Smooth muscle cell (in vitro differentiated cells): Measurements from ENCODE around the gene SSC5D. TPM values are rescaled to one million over a fixed set of nuclear protein-coding genes. Genes with fewer than 3 reads are reported as not detected.

Experiments used
- DNase-seq: peaks from one replicate; lab custom pipeline; 2025; ENCODE audit not compliant: unreplicated experiment; lab: John Stamatoyannopoulos, UW
- H2AFZ ChIP-seq: fragments of 200-600 bp; sonication (generic); 2 replicates; pipeline ENCODE4 v1.6.0; 2016; ENCODE audit warnings: antibody characterized with exemption, low read depth, mild to moderate bottlenecking
- H3F3A ChIP-seq: fragments of 200-600 bp; sonication (generic); 2 replicates; pipeline ENCODE4 v1.6.0; 2017; ENCODE audit warnings: antibody characterized with exemption, low read depth
- H3K27ac ChIP-seq: fragments of 200-600 bp; sonication (generic); 2 replicates; pipeline ENCODE4 v1.5.1; 2016; ENCODE audit warnings: low read depth, mild to moderate bottlenecking
- H3K27me3 ChIP-seq: fragments of 200-600 bp; sonication (generic); 2 replicates; pipeline ENCODE4 v1.6.1; 2016; ENCODE audit warnings: low read depth, mild to moderate bottlenecking
- H3K36me3 ChIP-seq: fragments of 200-600 bp; sonication (generic); 2 replicates; pipeline ENCODE4 v1.5.1; 2016; ENCODE audit warnings: low read depth
- H3K4me1 ChIP-seq: fragments of 200-600 bp; sonication (generic); 2 replicates; pipeline ENCODE4 v1.5.1; 2016; ENCODE audit warnings: low read depth
- H3K4me2 ChIP-seq: fragments of 200-600 bp; sonication (generic); 2 replicates; pipeline ENCODE4 v1.6.0; 2016; ENCODE audit warnings: mild to moderate bottlenecking
- H3K4me3 ChIP-seq: fragments of 200-600 bp; sonication (generic); 2 replicates; pipeline ENCODE4 v1.5.1; 2016; ENCODE audit warnings: mild to moderate bottlenecking
- H3K79me2 ChIP-seq: fragments of 200-600 bp; sonication (generic); 2 replicates; pipeline ENCODE4 v1.6.0; 2016; ENCODE audit warnings: low read depth, mild to moderate bottlenecking
- H3K9ac ChIP-seq: fragments of 200-600 bp; sonication (generic); 2 replicates; pipeline ENCODE4 v1.6.0; 2016; ENCODE audit warnings: low read depth
- H3K9me3 ChIP-seq: fragments of 200-600 bp; sonication (generic); replicated peaks from 2 replicates; pipeline ENCODE4 v1.5.1; 2016; ENCODE audit warnings: low read depth
- H4K20me1 ChIP-seq: fragments of 200-600 bp; sonication (generic); 2 replicates; pipeline ENCODE4 v1.6.0; 2016; ENCODE audit warnings: low read depth
- WGBS: methylation state at CpG from one replicate; pipeline ENCODE4 v1.1.7; 2016; ENCODE audit warnings: low lambda C conversion rate; 5-methylcytosine and 5-hydroxymethylcytosine counted together
- polyA plus RNA-seq: library from polyadenylated mRNA; unstranded; fragments of >200 nt; fragmentation: Nextera tagmentation; extraction: Ambion mirVana; gene quantifications from 2 replicates; pipeline ENCODE4 v1.2.1, GENCODE V29; 2016
- total RNA-seq: library from RNA; depleted of rRNA; stranded (reverse); fragments of >200 nt; gene quantifications from 2 replicates; pipeline ENCODE4 v1.2.3, GENCODE V29; 2014
- TF ChIP-seq, protein P1 (sequence below): fragments of 200-600 bp; sonication (generic); IDR thresholded peaks from 2 replicates; pipeline ENCODE4 v1.5.1; 2017; ENCODE audit warnings: borderline replicate concordance, mild to moderate bottlenecking, antibody characterized with exemption; ENCODE audit not compliant: insufficient read depth, poor library complexity, severe bottlenecking

SSC5D gene
- total and polyA plus RNA-seq, 2 experiments from 2014 or later: 3.8 to 11.2 TPM

DNA sequence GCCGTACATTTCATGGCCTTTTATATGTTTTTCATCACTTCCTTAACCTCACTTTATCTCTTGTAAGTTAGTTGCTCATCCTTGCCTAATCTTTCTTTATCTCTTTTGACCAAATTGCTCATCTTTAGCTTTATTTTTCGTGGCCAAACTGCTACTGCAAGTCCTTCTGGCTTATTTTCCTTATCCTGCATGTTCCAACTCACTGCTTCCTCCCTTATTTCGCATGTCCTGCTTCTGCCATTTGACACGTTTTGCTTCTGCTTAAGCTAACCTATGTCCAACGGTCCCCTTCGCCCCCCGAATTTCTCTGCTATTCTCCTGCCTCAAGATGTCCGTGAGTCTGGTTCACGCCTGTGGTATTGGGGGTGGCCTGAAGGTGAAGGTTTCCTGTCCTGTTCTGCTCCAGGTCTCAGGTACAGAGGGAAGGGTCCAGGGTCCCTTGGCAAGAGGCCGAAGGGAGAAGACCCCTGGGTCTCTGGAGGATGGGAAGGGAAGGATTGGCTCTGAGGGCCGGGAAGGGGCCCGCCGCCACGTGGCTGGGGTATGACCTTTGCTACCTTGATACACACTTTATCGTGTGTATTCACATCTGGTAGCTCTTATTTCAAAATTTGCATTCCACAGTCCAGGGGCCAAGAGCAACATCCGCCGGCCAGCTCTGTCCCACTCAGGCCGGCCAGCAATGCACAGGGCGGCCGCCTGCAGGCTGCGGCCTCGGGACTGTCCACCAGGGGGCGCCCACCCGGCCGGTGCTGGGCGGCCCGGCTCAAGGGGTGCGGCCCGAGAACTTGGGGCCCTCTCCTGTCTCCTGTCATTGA lies 20.8 kb upstream of the SSC5D start:
- Histone ChIP-seq H2AFZ (no peak overlapping the region), H3K4me2 (peak overlapping the region; percentile 52), H3F3A (peaks cover 12% of the 10 kb centered on the region), H3K4me3 (no peak overlapping the region), H3K9me3 (no peaks in the 10 kb centered on the region), H3K9ac (no peak overlapping the region), H4K20me1 (no peaks in the 10 kb centered on the region), H3K27me3 (peaks cover 14% of the 10 kb centered on the region), H3K4me1 (no peaks in the 10 kb centered on the region), H3K79me2 (no peaks in the 10 kb centered on the region), H3K27ac (peak overlapping the region; percentile 20), H3K36me3 (no peaks in the 10 kb centered on the region)
- DNase-seq: no peak
- TF ChIP-seq, protein P1, sequence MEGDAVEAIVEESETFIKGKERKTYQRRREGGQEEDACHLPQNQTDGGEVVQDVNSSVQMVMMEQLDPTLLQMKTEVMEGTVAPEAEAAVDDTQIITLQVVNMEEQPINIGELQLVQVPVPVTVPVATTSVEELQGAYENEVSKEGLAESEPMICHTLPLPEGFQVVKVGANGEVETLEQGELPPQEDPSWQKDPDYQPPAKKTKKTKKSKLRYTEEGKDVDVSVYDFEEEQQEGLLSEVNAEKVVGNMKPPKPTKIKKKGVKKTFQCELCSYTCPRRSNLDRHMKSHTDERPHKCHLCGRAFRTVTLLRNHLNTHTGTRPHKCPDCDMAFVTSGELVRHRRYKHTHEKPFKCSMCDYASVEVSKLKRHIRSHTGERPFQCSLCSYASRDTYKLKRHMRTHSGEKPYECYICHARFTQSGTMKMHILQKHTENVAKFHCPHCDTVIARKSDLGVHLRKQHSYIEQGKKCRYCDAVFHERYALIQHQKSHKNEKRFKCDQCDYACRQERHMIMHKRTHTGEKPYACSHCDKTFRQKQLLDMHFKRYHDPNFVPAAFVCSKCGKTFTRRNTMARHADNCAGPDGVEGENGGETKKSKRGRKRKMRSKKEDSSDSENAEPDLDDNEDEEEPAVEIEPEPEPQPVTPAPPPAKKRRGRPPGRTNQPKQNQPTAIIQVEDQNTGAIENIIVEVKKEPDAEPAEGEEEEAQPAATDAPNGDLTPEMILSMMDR: peak; percentile 99
- 32% methylated on average over 29 of the region's 29 CpGs for WGBS

DNA sequence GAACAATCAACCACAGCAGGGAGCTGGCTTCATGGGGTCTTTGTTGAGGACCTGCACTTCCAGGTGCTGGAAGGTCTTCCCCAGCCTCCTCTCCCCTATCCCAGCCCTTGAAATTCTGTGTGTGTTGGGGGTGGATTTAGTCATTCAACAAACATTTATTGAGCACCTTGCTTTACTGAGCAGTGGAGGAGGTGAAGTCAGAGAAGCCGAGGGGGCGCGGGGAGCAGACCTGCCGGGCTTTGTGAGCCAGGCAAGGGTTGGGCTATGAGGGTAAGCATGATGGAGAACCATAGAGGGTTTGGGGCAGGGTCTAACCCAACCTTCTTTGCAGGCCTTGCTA lies 20.2 kb upstream of the SSC5D start:
- Histone ChIP-seq H3K79me2 (no peaks in the 10 kb centered on the region), H3K4me2 (peak overlapping the region; percentile 52), H3K9ac (no peak overlapping the region), H3K4me3 (no peak overlapping the region), H3K27ac (no peak overlapping the region), H3K27me3 (peaks cover 8% of the 10 kb centered on the region), H2AFZ (no peak overlapping the region), H3K36me3 (no peaks in the 10 kb centered on the region), H3K4me1 (no peaks in the 10 kb centered on the region), H3K9me3 (no peaks in the 10 kb centered on the region), H3F3A (peaks cover 12% of the 10 kb centered on the region), H4K20me1 (no peaks in the 10 kb centered on the region)
- DNase-seq: no peak
- TF ChIP-seq, protein P1: no peak
- WGBS: 24% methylated on average over 4 of the region's 4 CpGs

DNA sequence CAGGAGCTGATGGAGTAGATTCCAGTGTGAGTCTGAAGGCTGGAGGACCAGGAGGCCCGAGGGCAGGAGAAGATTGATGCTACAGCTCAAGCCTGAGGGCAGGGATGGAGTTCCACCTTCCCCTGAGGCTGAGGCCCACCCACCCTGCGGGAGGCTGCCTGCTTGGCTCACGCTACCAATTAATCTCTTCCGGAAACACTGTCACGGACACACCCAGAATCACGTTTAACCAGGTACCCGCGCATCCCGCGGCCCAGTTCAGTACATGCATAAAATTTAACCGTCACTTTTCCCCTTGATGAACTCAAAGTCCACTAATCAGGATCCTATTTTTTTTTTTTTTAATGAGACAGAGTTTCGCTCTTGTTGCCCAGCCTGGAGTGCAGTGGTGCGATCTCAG lies 17.0 kb upstream of the SSC5D start:
- Histone ChIP-seq H3K4me1 (peaks cover 7% of the 10 kb centered on the region), H3K79me2 (no peaks in the 10 kb centered on the region), H3F3A (peaks cover 8% of the 10 kb centered on the region), H3K4me2 (no peak overlapping the region), H4K20me1 (no peaks in the 10 kb centered on the region), H3K4me3 (no peak overlapping the region), H2AFZ (no peak overlapping the region), H3K9me3 (no peaks in the 10 kb centered on the region), H3K27me3 (no peaks in the 10 kb centered on the region), H3K27ac (no peak overlapping the region), H3K9ac (no peak overlapping the region), H3K36me3 (no peaks in the 10 kb centered on the region)
- no peak for DNase-seq
- TF ChIP-seq, protein P1: no peak
- WGBS: 94% methylated on average over 13 of the region's 13 CpGs

DNA sequence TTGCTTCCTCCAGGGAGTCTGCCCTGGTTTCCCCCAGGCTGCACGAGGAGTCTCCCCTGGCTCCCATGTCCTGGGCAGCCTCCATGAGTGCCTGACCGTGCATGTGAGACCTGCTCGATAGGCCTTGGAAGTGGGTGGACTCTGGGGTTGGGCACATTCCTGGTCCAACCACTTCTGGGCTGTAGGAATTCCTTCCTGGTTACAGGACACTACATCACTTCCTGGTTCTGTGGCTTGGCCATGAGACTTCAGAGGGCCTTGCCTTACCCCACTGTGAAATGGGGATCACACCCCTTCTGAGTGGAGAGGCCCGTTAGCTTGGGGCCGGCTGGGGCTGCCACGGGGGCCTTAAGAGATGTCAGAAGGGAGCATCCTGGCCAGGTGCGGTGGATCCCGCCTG lies 15.8 kb upstream of the SSC5D start:
- no peak for DNase-seq
- no peaks in the 10 kb centered on the region for H4K20me1 ChIP-seq
- peaks cover 10% of the 10 kb centered on the region for H3K4me1 ChIP-seq
- H3K4me3 ChIP-seq: no peak overlapping the region
- H3K36me3 ChIP-seq: no peaks in the 10 kb centered on the region
- H3K4me2 ChIP-seq: no peak overlapping the region
- 85% methylated on average over 8 of the region's 8 CpGs for WGBS
- TF ChIP-seq, protein P1: no peak
- H3K79me2 ChIP-seq: peaks cover 2% of the 10 kb centered on the region
- H2AFZ ChIP-seq: no peak overlapping the region
- no peak overlapping the region for H3K9ac ChIP-seq
- no peaks in the 10 kb centered on the region for H3K9me3 ChIP-seq
- no peak overlapping the region for H3K27ac ChIP-seq
- peaks cover under 1% of the 10 kb centered on the region for H3F3A ChIP-seq
- H3K27me3 ChIP-seq: no peaks in the 10 kb centered on the region
